ENCODE data around the gene CR1. TPM values are rescaled to one million over a fixed set of nuclear protein-coding genes. Genes with fewer than 3 reads are reported as not detected.
"Not testable (repeated sequence)": the region's sequence is repeated elsewhere in the genome, so short reads cannot be mapped to it uniquely, and the experiment has no call there.

CR1 gene
- total RNA-seq, result 0.31 TPM

DNA sequence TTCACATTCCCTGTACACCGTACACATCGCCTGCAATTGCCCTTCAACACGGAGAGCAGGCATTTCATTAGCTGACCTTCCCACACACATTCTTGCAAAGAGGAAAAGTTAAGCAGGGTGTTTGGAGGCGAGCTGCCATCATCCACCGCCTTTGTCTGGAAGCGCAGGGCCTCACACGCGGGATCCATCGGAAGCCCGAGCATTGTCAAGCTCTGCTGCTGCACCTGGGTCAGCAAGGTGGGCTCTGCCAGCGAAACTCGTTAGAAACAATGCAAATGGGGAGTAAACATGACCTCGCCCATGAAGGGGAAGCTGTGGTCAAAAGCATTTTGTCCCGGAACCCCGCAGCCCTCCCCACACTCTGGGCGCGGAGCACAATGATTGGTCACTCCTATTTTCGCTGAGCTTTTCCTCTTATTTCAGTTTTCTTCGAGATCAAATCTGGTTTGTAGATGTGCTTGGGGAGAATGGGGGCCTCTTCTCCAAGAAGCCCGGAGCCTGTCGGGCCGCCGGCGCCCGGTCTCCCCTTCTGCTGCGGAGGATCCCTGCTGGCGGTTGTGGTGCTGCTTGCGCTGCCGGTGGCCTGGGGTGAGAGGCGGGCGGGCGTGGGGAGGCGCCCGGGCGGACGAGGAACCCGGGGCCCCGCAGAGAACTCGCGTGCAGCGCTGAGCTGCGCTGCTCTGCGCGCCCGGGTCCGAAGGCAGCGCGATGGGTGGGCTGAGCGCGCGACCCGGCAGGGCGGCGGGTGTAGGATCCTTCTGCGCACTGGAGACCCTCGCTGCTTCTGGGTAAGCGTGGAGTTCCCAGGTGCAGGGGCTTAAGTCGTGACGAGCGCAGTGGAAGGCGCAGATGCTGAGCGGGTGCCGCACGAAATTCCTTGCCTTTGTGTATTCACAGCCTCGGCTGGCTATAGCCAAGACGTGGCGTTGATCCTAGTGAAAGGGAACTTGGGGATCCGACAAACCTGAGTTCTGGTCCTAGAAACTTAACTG, at the start of gene CR1:
CR1 (plus strand) TSS at position 357 of the 992 bp plus-strand sequence; CDS start at position 468, 111 bp downstream.
- no peak for DNase-seq

DNA sequence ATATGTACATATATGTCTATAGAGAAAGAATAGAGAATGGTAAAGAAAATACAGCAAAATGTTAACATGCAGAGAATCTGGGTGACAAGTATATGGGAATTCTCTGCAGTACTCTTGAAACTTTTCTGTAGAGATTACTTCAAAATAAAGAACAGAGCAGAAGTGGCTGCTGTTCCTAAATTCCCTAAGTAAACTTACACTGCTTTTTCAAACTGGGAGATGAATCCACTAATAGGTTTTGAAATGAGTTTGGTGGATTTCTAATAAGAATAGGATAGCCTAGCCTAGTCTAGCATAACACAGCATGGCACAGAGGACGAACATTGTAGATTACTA, 42.3 kb upstream of the CR1 start:
- no peak for DNase-seq

DNA sequence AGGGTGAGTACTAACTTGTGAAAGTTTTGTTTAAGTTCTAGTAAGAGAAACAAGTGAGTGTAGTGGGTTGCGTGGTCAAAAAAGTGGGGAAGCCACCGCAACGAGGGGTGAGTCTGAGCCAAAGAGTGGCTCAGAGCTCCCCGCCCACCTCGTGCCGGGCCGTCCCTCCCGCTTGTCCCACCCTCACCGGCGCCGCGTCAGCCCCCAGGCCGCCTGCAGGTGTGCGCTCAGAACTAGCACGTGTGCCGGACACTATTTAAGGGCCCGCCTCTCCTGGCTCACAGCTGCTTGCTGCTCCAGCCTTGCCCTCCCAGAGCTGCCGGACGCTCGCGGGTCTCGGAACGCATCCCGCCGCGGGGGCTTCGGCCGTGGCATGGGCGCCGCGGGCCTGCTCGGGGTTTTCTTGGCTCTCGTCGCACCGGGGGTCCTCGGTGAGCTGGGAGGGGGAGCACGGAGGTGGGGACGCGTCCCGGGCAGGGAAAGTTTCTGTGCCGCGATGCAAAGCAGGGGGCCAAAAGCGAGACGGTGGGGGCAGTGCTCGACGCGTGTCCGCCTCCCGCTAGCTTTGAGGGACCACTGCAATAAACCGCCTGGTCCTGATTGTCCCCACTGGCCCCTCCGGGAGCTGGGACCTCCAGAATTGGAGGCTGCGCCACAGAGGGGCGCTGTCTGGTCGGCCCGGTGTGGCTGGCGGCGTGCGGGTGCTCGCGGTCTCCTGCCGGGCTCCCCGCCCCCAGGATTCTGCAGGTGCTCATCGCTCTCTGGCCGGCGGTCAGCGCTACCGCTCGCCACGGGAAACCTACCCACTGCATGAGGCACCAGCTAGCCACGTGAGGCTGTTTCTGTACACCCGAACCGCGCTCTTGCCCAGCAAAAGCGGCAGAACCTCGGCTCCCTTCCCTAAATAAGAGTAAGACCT, 41.7 kb upstream of the CR1 start, which contains the start of gene CR2:
CR2 (plus strand) TSS at position 283 of the 919 bp plus-strand sequence; CDS start at position 374, 91 bp downstream.
- no peak for DNase-seq

- no peak for DNase-seq
Observed at GRCh38 chr1:207455183-207455754, 40.7 kb upstream of the CR1 start.

- DNase-seq, result no peak
Observed at GRCh38 chr1:207458414-207458813, 37.5 kb upstream of the CR1 start.

DNA sequence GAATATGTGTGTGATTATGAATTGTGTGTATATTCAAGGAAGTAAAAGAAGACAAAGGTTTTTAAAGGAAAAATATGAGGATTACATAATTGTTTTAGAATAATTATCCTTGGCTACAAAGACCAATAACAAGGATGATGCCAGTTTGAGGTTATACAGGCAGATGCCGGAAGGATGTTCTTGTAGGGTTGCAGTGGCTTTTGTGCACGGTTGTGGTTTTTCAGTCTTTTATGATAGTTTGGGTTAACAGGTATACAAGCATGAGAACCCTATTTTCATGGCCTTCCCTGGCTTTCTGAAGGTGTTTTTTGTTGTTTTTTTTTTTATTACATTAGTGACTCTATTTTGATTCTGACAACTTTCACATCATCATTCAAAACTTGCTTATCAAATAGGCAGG, 36.9 kb upstream of the CR1 start:
- no peak for DNase-seq

DNA sequence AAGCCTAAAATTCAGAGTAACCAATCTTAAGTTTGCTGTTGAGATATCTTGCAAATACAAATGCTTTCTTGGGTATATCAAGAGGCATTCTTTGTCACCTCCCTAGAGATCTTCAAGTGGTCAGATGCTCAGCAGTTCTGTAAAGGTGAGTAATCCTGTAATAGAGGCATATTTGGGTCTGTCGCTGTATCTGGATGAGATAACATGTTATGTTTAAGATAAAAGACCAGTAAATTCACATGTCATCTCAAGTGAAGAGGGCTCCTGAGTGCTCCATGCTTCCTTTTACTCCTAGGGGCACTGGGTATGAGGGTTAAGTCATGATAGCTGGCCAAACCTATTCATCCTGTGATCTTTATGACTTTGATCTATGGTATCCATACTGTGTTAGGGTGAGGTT, 34.3 kb upstream of the CR1 start:
- no peak for DNase-seq

DNA sequence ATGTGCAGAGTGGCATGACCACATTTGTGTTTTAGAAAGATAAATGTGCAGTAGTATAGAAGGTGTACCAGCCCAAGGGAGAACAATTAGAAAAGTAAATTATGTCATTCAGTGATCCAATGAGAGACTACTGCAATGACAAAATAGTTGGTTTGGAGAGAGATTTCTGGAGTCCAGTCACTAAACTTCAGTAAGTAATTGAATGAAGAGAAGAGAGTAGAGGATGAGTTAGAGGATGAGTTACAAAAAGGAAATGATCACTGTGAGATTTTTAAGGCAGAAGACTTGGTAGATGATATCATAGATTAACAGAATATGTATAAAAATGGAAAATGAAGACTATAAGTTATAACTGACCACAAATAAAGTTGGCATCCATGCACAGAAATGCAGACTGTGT, 33.4 kb upstream of the CR1 start:
- DNase-seq, result no peak

DNA sequence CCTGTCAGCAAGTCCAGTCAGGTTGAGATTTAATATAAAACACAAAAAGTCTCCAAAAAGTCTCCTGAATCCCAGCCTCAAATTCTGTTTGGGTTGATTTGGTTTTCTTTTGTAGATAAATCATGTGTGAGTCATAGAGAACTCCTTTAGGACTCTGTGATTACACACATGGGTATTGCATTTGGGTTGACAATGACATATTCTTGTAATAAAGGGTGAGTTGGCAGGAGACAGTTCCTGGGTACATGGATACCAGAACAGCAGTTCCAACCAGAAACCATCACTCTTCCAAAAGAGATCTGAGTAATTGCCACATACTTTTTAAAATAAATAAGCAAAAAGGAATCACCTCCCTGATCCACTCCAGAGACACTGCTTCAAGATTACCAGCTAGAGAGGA, 32.9 kb upstream of the CR1 start:
- DNase-seq, result no peak

DNA sequence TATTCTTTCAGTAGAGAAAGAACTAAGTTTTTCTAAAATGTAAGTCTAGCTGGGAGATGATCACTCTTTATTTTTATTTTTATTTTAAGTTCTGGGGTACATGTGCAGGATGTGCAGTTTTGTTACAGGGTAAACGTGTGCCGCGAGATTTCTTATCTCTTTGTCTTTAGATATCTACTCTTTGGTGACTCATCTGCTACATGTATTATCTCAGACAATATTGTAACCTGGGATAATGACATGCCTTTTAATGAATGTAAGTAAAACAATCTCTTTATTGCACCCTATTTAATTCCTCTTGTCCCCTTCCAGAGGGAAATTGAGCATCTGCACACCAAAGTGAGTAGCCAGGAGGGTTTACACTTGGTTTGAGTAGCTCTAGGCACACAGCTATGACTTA, 32.4 kb upstream of the CR1 start:
- no peak for DNase-seq

DNA sequence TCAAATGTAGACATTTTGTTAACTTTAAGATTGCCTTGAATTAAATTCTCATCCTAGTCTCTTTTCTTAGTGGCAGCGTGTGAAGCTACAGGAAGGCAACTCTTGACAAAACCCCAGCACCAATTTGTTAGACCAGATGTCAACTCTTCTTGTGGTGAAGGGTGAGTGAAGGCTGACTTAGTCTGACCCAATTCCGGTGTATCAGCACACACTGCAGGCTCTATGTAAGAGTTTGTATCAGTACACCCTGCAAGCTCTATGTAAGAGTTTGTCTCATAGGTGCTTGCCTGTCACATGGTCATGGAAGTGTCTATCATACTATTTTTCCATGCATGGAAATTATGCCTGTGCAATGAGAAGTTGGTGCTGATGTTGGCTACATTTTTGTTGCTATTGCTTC, 25.0 kb upstream of the CR1 start:
- DNase-seq, result no peak

DNA sequence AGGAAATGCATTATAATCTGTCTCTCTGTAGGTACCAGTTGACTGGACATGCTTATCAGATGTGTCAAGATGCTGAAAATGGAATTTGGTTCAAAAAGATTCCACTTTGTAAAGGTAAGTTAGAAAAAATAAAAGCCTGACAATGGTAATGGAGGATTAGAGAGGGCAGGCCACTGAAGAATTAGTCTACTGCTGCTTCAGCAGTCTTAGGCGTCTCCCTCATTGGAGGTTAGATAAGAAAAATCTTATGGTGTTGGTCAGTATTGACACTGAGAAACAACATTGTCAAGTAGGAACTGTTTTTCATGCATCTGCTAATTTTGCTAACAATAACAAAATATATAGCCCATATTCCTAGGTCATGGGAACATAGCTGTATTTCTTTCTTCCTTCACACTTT, 21.7 kb upstream of the CR1 start:
- DNase-seq, result no peak

- no peak for DNase-seq
Observed at GRCh38 chr1:207486198-207486597, 9.8 kb upstream of the CR1 start.

DNA sequence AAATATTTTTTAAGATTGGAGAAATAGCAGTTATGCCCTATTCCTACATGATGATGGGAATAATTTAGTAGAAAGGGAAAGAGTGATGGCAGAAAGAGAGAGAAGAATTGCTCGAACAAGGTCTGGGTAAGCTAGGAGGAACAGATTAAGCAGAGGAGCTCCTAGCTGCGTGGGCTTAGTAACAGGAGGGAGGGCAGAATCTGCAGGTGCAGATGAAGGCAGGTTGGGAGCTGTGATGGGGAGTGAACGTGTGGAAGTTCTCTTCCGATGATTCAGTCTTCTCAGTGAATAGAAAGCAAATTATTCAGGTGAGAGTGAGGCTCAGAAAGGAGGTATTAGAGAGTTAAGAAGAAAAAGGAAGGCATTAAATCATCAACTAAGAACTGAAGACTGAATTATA, 8.3 kb upstream of the CR1 start:
- DNase-seq, result no peak

- DNase-seq, result no peak
Observed at GRCh38 chr1:207493212-207493611, 2.7 kb upstream of the CR1 start.

GRCh38 chr1:207494171-207494570, 1.8 kb upstream of the CR1 start:
- no peak for DNase-seq

DNA sequence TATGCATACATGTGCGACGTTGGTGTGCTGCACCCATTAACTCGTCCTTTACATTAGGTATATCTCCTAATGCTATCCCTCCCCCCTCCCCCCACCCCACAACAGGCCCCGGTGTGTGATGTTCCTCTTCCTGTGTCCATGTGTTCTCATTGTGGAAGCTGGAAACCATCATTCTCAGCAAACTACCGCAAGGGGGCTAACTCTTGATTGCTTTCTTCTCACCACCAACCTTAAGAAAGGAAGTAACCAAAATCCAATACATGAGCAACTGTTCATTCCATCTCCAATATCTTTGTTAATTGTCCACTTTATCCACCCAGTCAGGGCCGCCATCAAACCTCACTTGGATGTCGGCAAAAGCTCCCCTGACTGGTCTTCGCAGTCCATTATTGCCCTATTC, 676 bp upstream of the CR1 start:
- not testable (repeated sequence) for DNase-seq

- DNase-seq, result no peak
Observed at GRCh38 chr1:207497941-207498340, 2.0 kb downstream of the CR1 start.

DNA sequence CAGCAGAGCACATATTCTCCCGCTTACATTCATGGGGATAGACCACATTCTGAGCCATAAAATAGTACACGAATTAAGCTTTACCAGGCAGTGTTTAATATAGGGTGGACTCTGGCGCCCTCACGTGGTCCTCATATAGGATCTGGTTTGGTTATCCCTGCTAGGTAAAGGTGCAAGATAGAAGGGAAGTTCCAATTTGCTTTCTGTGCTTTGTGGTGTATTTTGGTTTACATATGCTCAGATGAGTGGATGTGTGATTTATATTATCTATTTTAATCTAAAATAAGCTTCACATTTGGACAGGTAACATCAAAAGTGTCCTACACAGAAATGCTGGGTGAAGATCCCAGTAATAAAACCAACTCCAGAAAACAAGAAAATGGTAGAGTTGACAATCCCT, 3.6 kb downstream of the CR1 start:
- no peak for DNase-seq

DNA sequence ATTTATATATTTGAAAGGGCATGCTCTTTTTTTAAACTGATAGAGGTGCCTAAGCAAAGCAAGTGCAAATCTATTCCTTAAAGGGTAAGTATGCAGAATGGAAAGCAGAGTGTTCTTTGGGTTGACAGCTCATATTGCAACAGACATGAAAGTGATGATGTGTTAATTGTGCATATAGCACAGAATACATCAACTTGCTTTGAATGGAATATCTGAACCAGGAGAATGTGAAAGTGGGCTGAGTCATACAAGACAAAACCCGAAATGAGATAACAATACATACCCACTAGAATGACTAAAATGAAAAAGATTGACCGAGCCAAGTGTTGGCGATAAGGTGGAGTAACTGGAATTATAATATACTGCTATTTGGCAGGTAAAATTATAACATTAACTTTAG, 4.3 kb downstream of the CR1 start:
- DNase-seq, result no peak

DNA sequence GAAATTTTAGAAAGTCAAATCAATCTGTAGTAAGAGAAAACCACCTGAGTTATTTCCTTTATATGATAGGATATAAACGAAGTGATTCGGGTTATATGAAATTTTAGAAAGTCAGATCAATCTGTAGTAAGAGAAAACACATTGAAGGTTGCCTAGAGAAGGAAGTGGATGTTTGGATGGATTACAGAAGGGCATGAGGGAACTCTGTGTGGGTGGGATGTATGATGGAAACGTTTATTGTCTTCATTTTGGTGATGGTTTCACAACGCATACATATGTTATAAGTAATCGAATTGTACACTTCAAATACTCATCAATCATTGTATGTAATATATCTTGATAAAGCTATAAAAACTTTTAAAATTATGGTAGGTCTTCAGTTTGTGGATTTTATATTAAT, 5.1 kb downstream of the CR1 start:
- no peak for DNase-seq

DNA sequence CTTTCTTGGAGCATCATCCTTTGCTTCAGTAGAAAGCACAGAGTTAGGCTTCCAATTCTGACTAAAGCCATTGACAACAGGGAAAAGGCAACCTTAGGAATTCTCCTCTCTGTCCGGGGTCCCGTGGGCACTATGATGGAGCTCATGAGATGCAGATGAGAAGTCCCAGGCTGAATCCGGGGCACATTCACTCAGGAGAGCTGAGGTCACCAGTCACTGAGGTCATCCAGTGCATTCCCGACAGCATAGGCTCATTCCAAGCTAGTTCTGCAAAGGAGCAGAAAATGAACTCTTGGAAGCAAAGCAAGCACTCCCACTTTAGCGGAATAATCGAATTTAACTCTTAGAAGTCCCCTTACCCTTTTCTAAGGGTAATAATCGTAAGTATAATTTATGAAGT, 6.8 kb downstream of the CR1 start:
- DNase-seq, result no peak

DNA sequence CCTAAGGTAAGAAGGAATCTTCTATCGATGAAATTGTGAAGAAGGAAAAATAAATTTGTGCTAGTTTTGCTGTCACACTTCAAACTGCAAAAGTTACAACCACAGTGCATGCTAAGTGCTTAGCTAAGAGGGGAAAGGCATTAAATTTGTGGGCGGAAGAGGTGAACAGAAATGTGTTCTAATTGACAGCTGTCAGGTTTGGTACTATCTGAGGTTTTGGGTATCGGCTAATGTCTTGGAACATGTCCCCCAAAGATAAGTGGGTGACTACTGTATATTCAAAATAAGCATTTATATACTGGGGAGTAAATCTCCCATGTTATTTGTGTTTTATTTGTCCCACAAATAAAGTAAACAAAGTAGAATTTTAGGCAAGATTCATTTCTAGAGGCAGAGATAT, 8.0 kb downstream of the CR1 start:
- DNase-seq, result no peak
